Mesodermal cell (in vitro differentiated cells): ENCODE data around the gene SERP2.

Source experiments
- H3K27ac ChIP-seq: 2 replicates; pipeline ENCODE4 v1.7.0; 2013; ENCODE audit warnings: mild to moderate bottlenecking, low read depth, low read length, moderate library complexity; ENCODE audit not compliant: severe bottlenecking
- H3K36me3 ChIP-seq: 2 replicates; pipeline ENCODE4 v1.7.1; 2013; ENCODE audit warnings: mild to moderate bottlenecking, low read length, moderate library complexity; ENCODE audit not compliant: control insufficient read depth, insufficient read depth
- H3K4me1 ChIP-seq: one replicate; pipeline ENCODE4 v1.7.1; 2013; ENCODE audit warnings: mild to moderate bottlenecking, low read length; ENCODE audit not compliant: insufficient read depth, control insufficient read depth, poor library complexity, severe bottlenecking
- H3K4me3 ChIP-seq: 2 replicates; pipeline ENCODE4 v1.7.0; 2013; ENCODE audit warnings: low read length, control low read depth, mild to moderate bottlenecking; ENCODE audit not compliant: insufficient read depth, poor library complexity, severe bottlenecking; ENCODE audit errors: extremely low read depth
- H3K9me3 ChIP-seq: 2 replicates; pipeline ENCODE4 v1.7.1; 2013; ENCODE audit warnings: mild to moderate bottlenecking, low read length, moderate library complexity; ENCODE audit not compliant: control insufficient read depth
- WGBS, 2 experiments: methylation state at CpG; one replicate each; pipeline ENCODE4 v1.1.5; 2013; ENCODE audit warnings: missing lambda C conversion rate in 2 of 2; ENCODE audit not compliant: insufficient coverage in 2 of 2; 5-methylcytosine and 5-hydroxymethylcytosine counted together

SERP2 gene

GRCh38 chr13:44340508-44340907 is 33.1 kb upstream of the SERP2 start:
- Histone ChIP-seq H3K4me1 (peaks cover 2% of the 10 kb centered on the region), H3K4me3 (no peak overlapping the region), H3K36me3 (no peaks in the 10 kb centered on the region), H3K9me3 (peaks cover 9% of the 10 kb centered on the region), H3K27ac (no peak overlapping the region)
- WGBS, 2 experiments: no CpG with 5 or more reads among the region's 2 CpGs

GRCh38 chr13:44342741-44343140 is 30.9 kb upstream of the SERP2 start:
- Histone ChIP-seq H3K4me1 (no peaks in the 10 kb centered on the region), H3K36me3 (no peaks in the 10 kb centered on the region), H3K27ac (no peak overlapping the region), H3K4me3 (no peak overlapping the region), H3K9me3 (peaks cover 9% of the 10 kb centered on the region)
- WGBS, 2 experiments: no CpG with 5 or more reads among the region's 1 CpG

- H3K36me3 ChIP-seq: no peaks in the 10 kb centered on the region
Observed at GRCh38 chr13:44346534-44346933, 27.1 kb upstream of the SERP2 start.

GRCh38 chr13:44347301-44347700 is 26.3 kb upstream of the SERP2 start:
- Histone ChIP-seq H3K4me1 (peaks cover 3% of the 10 kb centered on the region), H3K36me3 (no peaks in the 10 kb centered on the region), H3K9me3 (no peaks in the 10 kb centered on the region), H3K27ac (no peak overlapping the region), H3K4me3 (no peak overlapping the region)
- 79 to 100% methylated on average over 2 of the region's 2 CpGs for WGBS, 2 experiments

More at GRCh38 chr13:44346534-44346933, 27.1 kb upstream of the SERP2 start:
- no peaks in the 10 kb centered on the region for H3K4me1 ChIP-seq
- H3K27ac ChIP-seq: no peak overlapping the region
- H3K9me3 ChIP-seq: peaks cover 1% of the 10 kb centered on the region
- no peak overlapping the region for H3K4me3 ChIP-seq

- Histone ChIP-seq H3K9me3 (no peaks in the 10 kb centered on the region), H3K4me1 (peaks cover 8% of the 10 kb centered on the region), H3K27ac (no peak overlapping the region), H3K4me3 (no peak overlapping the region), H3K36me3 (no peaks in the 10 kb centered on the region)
- no CpG with 5 or more reads among the region's 3 CpGs for WGBS, 2 experiments
Observed at GRCh38 chr13:44347949-44348348, 25.7 kb upstream of the SERP2 start.

- no peaks in the 10 kb centered on the region for H3K36me3 ChIP-seq
- H3K9me3 ChIP-seq: no peaks in the 10 kb centered on the region
- no peak overlapping the region for H3K27ac ChIP-seq
- peaks cover 8% of the 10 kb centered on the region for H3K4me1 ChIP-seq
- WGBS, 2 experiments: 77 to 88% methylated on average over 3 to 6 of the region's 9 CpGs
- no peak overlapping the region for H3K4me3 ChIP-seq
Observed at GRCh38 chr13:44350775-44351504, 22.7 kb upstream of the SERP2 start.

- no peak overlapping the region for H3K27ac ChIP-seq
- H3K9me3 ChIP-seq: no peaks in the 10 kb centered on the region
- H3K4me1 ChIP-seq: peaks cover 8% of the 10 kb centered on the region
- no peak overlapping the region for H3K4me3 ChIP-seq
- WGBS, 2 experiments: 94 to 100% methylated on average over 2 to 4 of the region's 4 CpGs
- H3K36me3 ChIP-seq: no peaks in the 10 kb centered on the region
Observed at GRCh38 chr13:44351505-44351854, 22.1 kb upstream of the SERP2 start.

- H3K4me1 ChIP-seq: peaks cover 8% of the 10 kb centered on the region
- no peak overlapping the region for H3K4me3 ChIP-seq
- WGBS, 2 experiments: 100% methylated on average over 2 of the region's 3 CpGs; no CpG with 5 or more reads in 1 of the 2 experiments
- H3K27ac ChIP-seq: no peak overlapping the region
- H3K36me3 ChIP-seq: no peaks in the 10 kb centered on the region
- no peaks in the 10 kb centered on the region for H3K9me3 ChIP-seq
Observed at GRCh38 chr13:44352202-44352601, 21.4 kb upstream of the SERP2 start.

- no peaks in the 10 kb centered on the region for H3K9me3 ChIP-seq
- 100% methylated on average over 1 of the region's 2 CpGs; no CpG with 5 or more reads in 1 of the 2 experiments for WGBS, 2 experiments
- peaks cover 8% of the 10 kb centered on the region for H3K4me1 ChIP-seq
- H3K27ac ChIP-seq: no peak overlapping the region
- no peaks in the 10 kb centered on the region for H3K36me3 ChIP-seq
- H3K4me3 ChIP-seq: no peak overlapping the region
Observed at GRCh38 chr13:44352671-44353070, 21.0 kb upstream of the SERP2 start.

GRCh38 chr13:44354331-44354730 is 19.3 kb upstream of the SERP2 start:
- Histone ChIP-seq H3K9me3 (no peaks in the 10 kb centered on the region), H3K27ac (no peak overlapping the region), H3K4me3 (no peak overlapping the region), H3K4me1 (peaks cover 11% of the 10 kb centered on the region), H3K36me3 (no peaks in the 10 kb centered on the region)
- WGBS, 2 experiments: 83 to 100% methylated on average over 1 of the region's 1 CpG

GRCh38 chr13:44354884-44355283 is 18.7 kb upstream of the SERP2 start:
- H3K4me3 ChIP-seq: no peak overlapping the region
- no peaks in the 10 kb centered on the region for H3K9me3 ChIP-seq
- no peak overlapping the region for H3K27ac ChIP-seq
- 60 to 100% methylated on average over 1 to 2 of the region's 3 CpGs for WGBS, 2 experiments
- no peaks in the 10 kb centered on the region for H3K36me3 ChIP-seq
- H3K4me1 ChIP-seq: peaks cover 16% of the 10 kb centered on the region
